Stimulated activated CD4-positive, alpha-beta T cell treated with anti-CD3 and anti-CD28 coated beads, TNF-alpha, amount 100 ng/mL, for 4 hours (primary cell): ENCODE data around the gene C4orf51.

Source experiments
- DNase-seq, 3 experiments: peaks; one replicate each; pipeline ENCODE4 v3.0.0-alpha.2; 2020; ENCODE audit warnings: low read depth in 3 of 3

C4orf51 gene

GRCh38 chr4:145709843-145710242 is 29.9 kb downstream of the C4orf51 start:
- DNase-seq = no peak

- DNase-seq = no peak
Observed at GRCh38 chr4:145716200-145716599, 36.3 kb downstream of the C4orf51 start.

- DNase-seq = no peak
Observed at GRCh38 chr4:145716661-145717200, 36.8 kb downstream of the C4orf51 start.

GRCh38 chr4:145719752-145720624 is 40.0 kb downstream of the C4orf51 start:
- no peak for DNase-seq

- DNase-seq = no peak
Observed at GRCh38 chr4:145720656-145721055, 40.7 kb downstream of the C4orf51 start.

- no peak for DNase-seq
Observed at GRCh38 chr4:145722561-145722960, 42.6 kb downstream of the C4orf51 start.

- no peak for DNase-seq
Observed at GRCh38 chr4:145723336-145723735, 43.4 kb downstream of the C4orf51 start.

GRCh38 chr4:145730026-145730425 is 50.1 kb downstream of the C4orf51 start:
- DNase-seq = no peak

GRCh38 chr4:145731028-145731427 is 51.1 kb downstream of the C4orf51 start:
- no peak for DNase-seq

- DNase-seq = no peak
Observed at GRCh38 chr4:145732001-145732815, 52.3 kb downstream of the C4orf51 start.

- peak; percentile 68 to 77 (median 70) for DNase-seq
Observed at GRCh38 chr4:145732895-145733880, 53.2 kb downstream of the C4orf51 start.

- DNase-seq = no peak
Observed at GRCh38 chr4:145734031-145734430, 54.1 kb downstream of the C4orf51 start.

- DNase-seq = no peak
Observed at GRCh38 chr4:145734576-145735346, 54.8 kb downstream of the C4orf51 start.

GRCh38 chr4:145735347-145735675 is 55.4 kb downstream of the C4orf51 start:
- DNase-seq = no peak

- DNase-seq = no peak
Observed at GRCh38 chr4:145735827-145736226, 55.9 kb downstream of the C4orf51 start.

- DNase-seq = no peak
Observed at GRCh38 chr4:145736241-145736831, 56.4 kb downstream of the C4orf51 start.

- DNase-seq = no peak
Observed at GRCh38 chr4:145739845-145740244, 59.9 kb downstream of the C4orf51 start.

- DNase-seq = no peak
Observed at GRCh38 chr4:145740806-145741205, 60.9 kb downstream of the C4orf51 start.

GRCh38 chr4:145743641-145744040 is 63.7 kb downstream of the C4orf51 start:
- DNase-seq = no peak

GRCh38 chr4:145755802-145756201 is 75.9 kb downstream of the C4orf51 start:
- DNase-seq = no peak
